Measurements from ENCODE around the gene MGST1. TPM values are rescaled to one million over a fixed set of nuclear protein-coding genes. Genes with fewer than 3 reads are reported as not detected.

MGST1 gene
- total RNA-seq, 4 donors from 2014 or later, result 72.8 to 107 (median 84.7) TPM

DNA sequence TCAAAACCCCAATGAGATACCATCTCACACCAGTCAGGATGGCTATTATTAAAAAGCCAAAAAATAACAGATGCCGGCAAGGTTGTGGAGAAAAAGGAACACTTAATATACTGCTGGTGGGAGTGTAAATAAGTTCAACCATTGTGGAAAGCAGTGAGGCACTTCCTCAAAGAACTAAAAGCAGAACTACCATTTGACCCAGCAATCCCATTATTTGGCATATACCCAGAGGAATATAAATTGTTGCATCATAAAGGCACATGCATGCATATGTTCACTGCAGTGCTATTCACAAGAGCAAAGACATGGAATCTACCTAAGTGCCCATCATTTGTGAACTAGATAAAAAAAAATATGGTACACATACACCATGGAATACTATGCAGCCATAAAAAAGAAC is 59.9 kb downstream of the MGST1 start:
- H3K36me3 ChIP-seq, result no peaks in the 10 kb centered on the region
- no peaks in the 10 kb centered on the region for H3K27me3 ChIP-seq
- DNase-seq (ENCODE audit: low spot score in 2 of 2), result no peak
- TF ChIP-seq POLR2A (IDR thresholded peaks at IDR 0.05) (no peak), EP300 (IDR thresholded peaks at IDR 0.05) (no peak), POLR2AphosphoS5 (IDR thresholded peaks at IDR 0.05) (no peak)
- TF ChIP-seq, protein P1, sequence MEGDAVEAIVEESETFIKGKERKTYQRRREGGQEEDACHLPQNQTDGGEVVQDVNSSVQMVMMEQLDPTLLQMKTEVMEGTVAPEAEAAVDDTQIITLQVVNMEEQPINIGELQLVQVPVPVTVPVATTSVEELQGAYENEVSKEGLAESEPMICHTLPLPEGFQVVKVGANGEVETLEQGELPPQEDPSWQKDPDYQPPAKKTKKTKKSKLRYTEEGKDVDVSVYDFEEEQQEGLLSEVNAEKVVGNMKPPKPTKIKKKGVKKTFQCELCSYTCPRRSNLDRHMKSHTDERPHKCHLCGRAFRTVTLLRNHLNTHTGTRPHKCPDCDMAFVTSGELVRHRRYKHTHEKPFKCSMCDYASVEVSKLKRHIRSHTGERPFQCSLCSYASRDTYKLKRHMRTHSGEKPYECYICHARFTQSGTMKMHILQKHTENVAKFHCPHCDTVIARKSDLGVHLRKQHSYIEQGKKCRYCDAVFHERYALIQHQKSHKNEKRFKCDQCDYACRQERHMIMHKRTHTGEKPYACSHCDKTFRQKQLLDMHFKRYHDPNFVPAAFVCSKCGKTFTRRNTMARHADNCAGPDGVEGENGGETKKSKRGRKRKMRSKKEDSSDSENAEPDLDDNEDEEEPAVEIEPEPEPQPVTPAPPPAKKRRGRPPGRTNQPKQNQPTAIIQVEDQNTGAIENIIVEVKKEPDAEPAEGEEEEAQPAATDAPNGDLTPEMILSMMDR (IDR thresholded peaks at IDR 0.05), result no peak
- 86% methylated on average over 1 of the region's 1 CpG for WGBS
- H3K4me3 ChIP-seq, result no peak overlapping the region
- no peaks in the 10 kb centered on the region for H3K4me1 ChIP-seq
- H3K27ac ChIP-seq, result no peak overlapping the region
- H3K9me3 ChIP-seq, result no peaks in the 10 kb centered on the region

Other genes with a start within 250 kb of the MGST1 start
- not detected for gene SLC15A5, start 70.0 kb upstream of the MGST1 start, total RNA-seq

All from suprapubic skin (tissue), 4 donors.